SK-N-SH (cell line): ENCODE measurements around the gene KCNC4. TPM values are rescaled to one million over a fixed set of nuclear protein-coding genes. Genes with fewer than 3 reads are reported as not detected.

Experiments used
- CTCF ChIA-PET: fragments of 300-600, 350-600 bp; formaldehyde crosslinking; extraction: SDS; loops from one replicate; lab custom pipeline; 2021; lab: Yijun Ruan, JAX
- POLR2A ChIA-PET: fragments of 350-600 bp; sonication (Branson Sonifier 250); formaldehyde crosslinking; extraction: SDS; loops from one replicate; lab custom pipeline; 2020; ENCODE audit warnings: antibody characterized with exemption, inconsistent platforms; lab: Yijun Ruan, JAX
- DNase-seq: peaks from one replicate; pipeline ENCODE4 v3.0.0; 2012
- H2AFZ ChIP-seq: fragments of 200-600 bp; sonication (generic); 2 replicates; pipeline ENCODE4 v1.8.1; 2016; ENCODE audit warnings: antibody characterized with exemption, mild to moderate bottlenecking, low read depth
- H3F3A ChIP-seq: fragments of 200-600 bp; sonication (generic); replicated peaks from 2 replicates; pipeline ENCODE3; 2016; ENCODE audit warnings: antibody characterized with exemption, mild to moderate bottlenecking; ENCODE audit not compliant: insufficient read depth
- H3K27ac ChIP-seq, 2 experiments: fragments of 200-500 bp in 1 of 2; fragments of 200-600 bp in 1 of 2; sonication (Bioruptor generic) in 1 of 2; sonication (generic), shearing (Covaris generic) in 1 of 2; 2 replicates each; pipeline versions ENCODE4 v1.5.1 to v1.6.1; 2014 to 2016; ENCODE audit warnings: low read depth in 2 of 2, inconsistent platforms in 1 of 2, low read length in 1 of 2, mild to moderate bottlenecking in 1 of 2, mixed read lengths in 1 of 2
- H3K27me3 ChIP-seq: fragments of 200-600 bp; sonication (generic), shearing (Covaris generic); 2 replicates; pipeline ENCODE4 v1.6.1; 2016; ENCODE audit warnings: mixed run types; ENCODE audit not compliant: insufficient read depth
- H3K36me3 ChIP-seq, 2 experiments: fragments of 200-500 bp in 1 of 2; fragments of 200-600 bp in 1 of 2; sonication (Bioruptor generic) in 1 of 2; sonication (generic) in 1 of 2; replicated peaks in 1 of 2; 2 replicates each; pipeline versions ENCODE3 to v1.5.1; 2014 to 2016; ENCODE audit warnings: low read length in 1 of 2, mild to moderate bottlenecking in 1 of 2; ENCODE audit not compliant: insufficient read depth in 2 of 2, control insufficient read depth in 1 of 2
- H3K4me1 ChIP-seq, 2 experiments: fragments of 200-500 bp in 1 of 2; fragments of 200-600 bp in 1 of 2; sonication (Bioruptor generic) in 1 of 2; sonication (generic), shearing (Covaris generic) in 1 of 2; 2 replicates each; pipeline versions ENCODE4 v1.5.1 to v1.6.1; 2014 to 2016; ENCODE audit warnings: low read depth in 1 of 2, low read length in 1 of 2, mixed run types in 1 of 2; ENCODE audit not compliant: insufficient read depth in 2 of 2, control insufficient read depth in 1 of 2
- H3K4me2 ChIP-seq: fragments of 200-600 bp; sonication (generic), shearing (Covaris generic); 2 replicates; pipeline ENCODE4 v1.6.1; 2017; ENCODE audit warnings: mixed run types
- H3K4me3 ChIP-seq, 2 experiments: fragments of 200-500 bp in 1 of 2; fragments of 200-600 bp in 1 of 2; sonication (Bioruptor generic) in 1 of 2; sonication (generic), shearing (Covaris generic) in 1 of 2; 2 replicates each; pipeline versions ENCODE4 v1.5.1 to v1.8.1; 2014 to 2016; ENCODE audit warnings: low read depth in 2 of 2, inconsistent platforms in 1 of 2, low read length in 1 of 2, mild to moderate bottlenecking in 1 of 2, mixed read lengths in 1 of 2, moderate library complexity in 1 of 2
- H3K79me2 ChIP-seq: fragments of 200-600 bp; sonication (generic); 2 replicates; pipeline ENCODE4 v1.8.1; 2017; ENCODE audit warnings: mild to moderate bottlenecking; ENCODE audit not compliant: insufficient read depth
- H3K9ac ChIP-seq: fragments of 200-600 bp; sonication (generic); 2 replicates; pipeline ENCODE4 v1.6.1; 2017; ENCODE audit warnings: mixed run types
- H3K9me2 ChIP-seq: fragments of 200-600 bp; sonication (generic); 2 replicates; pipeline ENCODE4 v1.6.1; 2017; ENCODE audit warnings: mixed run types
- H3K9me3 ChIP-seq: fragments of 200-600 bp; sonication (generic); 2 replicates; pipeline ENCODE4 v1.6.1; 2017; ENCODE audit warnings: mixed run types, mild to moderate bottlenecking, moderate library complexity
- H4K20me1 ChIP-seq: fragments of 200-600 bp; sonication (generic); 2 replicates; pipeline ENCODE4 v1.6.1; 2017; ENCODE audit warnings: mild to moderate bottlenecking, mixed run types; ENCODE audit not compliant: insufficient read depth
- CHD2 ChIP-seq: fragments of 150-350 bp; IDR thresholded peaks from 2 replicates; pipeline ENCODE4 v1.6.1; 2018; ENCODE audit warnings: low read length; ENCODE audit not compliant: partially characterized antibody
- CTCF ChIP-seq: fragments of 200-600 bp; sonication (generic); IDR thresholded peaks from 2 replicates; pipeline ENCODE4 v1.6.1; 2017; ENCODE audit warnings: antibody characterized with exemption, mild to moderate bottlenecking, moderate library complexity
- EP300 ChIP-seq, 2 experiments: IDR thresholded peaks; 2 replicates each; pipeline versions ENCODE4 v1.4.0 to v1.6.1; 2012; ENCODE audit warnings: borderline replicate concordance in 1 of 2, low read depth in 1 of 2, low read length in 1 of 2
- FOSL2 ChIP-seq: IDR thresholded peaks from 2 replicates; pipeline ENCODE4 v1.4.0; 2012; ENCODE audit warnings: low read depth, mild to moderate bottlenecking, moderate library complexity, borderline replicate concordance
- FOXM1 ChIP-seq: IDR thresholded peaks from 2 replicates; pipeline ENCODE4 v1.4.0; 2012; ENCODE audit warnings: low read depth, mild to moderate bottlenecking
- MEF2A ChIP-seq: IDR thresholded peaks from 2 replicates; pipeline ENCODE4 v1.4.0; 2012; ENCODE audit warnings: low read depth, borderline replicate concordance
- MXI1 ChIP-seq: IDR thresholded peaks from 2 replicates; pipeline ENCODE4 v1.6.1; 2012; ENCODE audit warnings: mild to moderate bottlenecking, low read depth, low read length, improper control_type of control experiment
- NRF1 ChIP-seq: IDR thresholded peaks from 2 replicates; pipeline ENCODE4 v1.6.1; 2012; ENCODE audit warnings: low read depth, mild to moderate bottlenecking, low read length
- REST ChIP-seq: IDR thresholded peaks from 2 replicates; pipeline ENCODE4 v1.6.1; 2012; ENCODE audit warnings: mild to moderate bottlenecking, low read depth, low read length, moderate library complexity
- RFX5 ChIP-seq: IDR thresholded peaks from 2 replicates; pipeline ENCODE4 v1.6.1; 2012; ENCODE audit warnings: mild to moderate bottlenecking, improper control_type of control experiment, low read length
- SIN3A ChIP-seq: IDR thresholded peaks from 2 replicates; pipeline ENCODE4 v1.6.1; 2012; ENCODE audit warnings: low read depth, mild to moderate bottlenecking, low read length, moderate library complexity, borderline replicate concordance
- TCF12 ChIP-seq: IDR thresholded peaks from 2 replicates; pipeline ENCODE4 v1.4.0; 2012
- TEAD4 ChIP-seq: IDR thresholded peaks from 2 replicates; pipeline ENCODE4 v1.4.0; 2012; ENCODE audit warnings: mild to moderate bottlenecking, borderline replicate concordance; ENCODE audit not compliant: insufficient read depth
- USF2 ChIP-seq: fragments of 150-350 bp; IDR thresholded peaks from 2 replicates; pipeline ENCODE4 v1.6.1; 2017; ENCODE audit warnings: antibody characterized with exemption, low read length, low read depth, borderline replicate concordance
- YY1 ChIP-seq: IDR thresholded peaks from 2 replicates; pipeline ENCODE4 v1.4.0; 2012; ENCODE audit warnings: low read depth, mild to moderate bottlenecking
- WGBS: methylation state at CpG from one replicate; pipeline ENCODE4 v1.1.6; 2017; ENCODE audit warnings: low lambda C conversion rate; 5-methylcytosine and 5-hydroxymethylcytosine counted together
- polyA plus RNA-seq, 3 experiments: library from polyadenylated mRNA; depleted of rRNA; stranded (reverse); fragments of >200 nt; gene quantifications; 2 replicates each; pipeline ENCODE4 v1.2.3, GENCODE V29; 2012

KCNC4 gene
- polyA plus RNA-seq, 1 of the 3 experiments (the other 2 are of a cell fraction) = 0.51 TPM

- Histone ChIP-seq H4K20me1 (no peaks in the 10 kb centered on the region), H3K9me2 (no peaks in the 10 kb centered on the region), H3K4me1 (peaks cover 0 to 28% of the 10 kb centered on the region in 2 experiments; a peak in 1 of 4 replicates), H2AFZ (no peak overlapping the region), H3K36me3 (no peaks in the 10 kb centered on the region), H3K4me3 (no peak overlapping the region), H3K9ac (no peak overlapping the region), H3K27me3 (no peaks in the 10 kb centered on the region), H3K27ac (no peak overlapping the region), H3K79me2 (no peaks in the 10 kb centered on the region)
- CTCF ChIA-PET = interaction anchor here (0.7 to 19.1 kb wide), 18 partner anchors 9 to 294 kb away, joined by 3 to 1300 read pairs (median 10); partner anchors contain the start of gene SLC6A17
- DNase-seq = no peak
- WGBS = 70% methylated on average over 8 of the region's 10 CpGs
- TF ChIP-seq NRF1 = no peak
- TF ChIP-seq TCF12 = no peak
- no peak for TF ChIP-seq MEF2A
- TF ChIP-seq USF2 = no peak
- no peak for TF ChIP-seq MXI1
- TF ChIP-seq CTCF = no peak
- no peak for TF ChIP-seq FOSL2
- TF ChIP-seq REST = no peak
- no peak for TF ChIP-seq SIN3A
- no peak for TF ChIP-seq FOXM1
- no peak for TF ChIP-seq TEAD4
- no peak for TF ChIP-seq EP300 (IDR thresholded peaks at IDR 0.05; ENCODE audit: borderline replicate concordance in 1 of 2, low read depth in 1 of 2, low read length in 1 of 2)
- no peak for TF ChIP-seq RFX5
- TF ChIP-seq CHD2 = no peak
- TF ChIP-seq YY1 = no peak
- TF ChIP-seq, all 33 proteins: peak for 0
- Histone ChIP-seq H3K9me3 (no peaks in the 10 kb centered on the region), H3F3A (no peaks in the 10 kb centered on the region), H3K4me2 (no peak overlapping the region)
- POLR2A ChIA-PET = interaction anchor here (0.6 kb wide), 1 partner anchor 228 kb away, joined by 6 read pairs; no protein-coding TSS in a partner anchor
These were observed 8.8 kb upstream of the KCNC4 start for GRCh38 chr1:110201157-110201825.
